ENCODE data around the gene CAB39.
A peak's percentile ranks its signal among the peaks of the same experiment; 100 is the strongest.
"Not testable (repeated sequence)": the region's sequence is repeated elsewhere in the genome, so short reads cannot be mapped to it uniquely, and the experiment has no call there.

The CAB39 gene

DNA sequence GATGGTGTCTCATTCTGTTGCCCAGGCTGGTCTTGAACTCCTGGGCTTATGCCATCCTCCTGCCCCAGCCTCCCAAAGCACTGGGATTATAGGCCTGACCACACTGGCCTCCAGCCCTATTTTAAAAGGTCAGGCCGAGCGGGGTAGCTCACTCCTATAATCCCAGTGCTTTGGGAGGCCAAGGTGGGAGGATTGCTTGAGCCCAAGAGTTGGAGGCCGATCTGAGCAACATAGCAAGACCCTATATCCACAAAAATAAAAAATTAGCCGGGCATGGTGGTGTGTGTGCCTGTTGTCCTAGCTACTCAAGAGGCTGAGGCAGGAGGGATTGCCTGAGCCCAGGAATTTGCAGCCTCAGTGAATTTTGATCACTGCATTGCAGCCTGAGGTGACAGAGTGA is 3.9 kb downstream of the CAB39 start:
- DNase-seq, result no peak

DNA sequence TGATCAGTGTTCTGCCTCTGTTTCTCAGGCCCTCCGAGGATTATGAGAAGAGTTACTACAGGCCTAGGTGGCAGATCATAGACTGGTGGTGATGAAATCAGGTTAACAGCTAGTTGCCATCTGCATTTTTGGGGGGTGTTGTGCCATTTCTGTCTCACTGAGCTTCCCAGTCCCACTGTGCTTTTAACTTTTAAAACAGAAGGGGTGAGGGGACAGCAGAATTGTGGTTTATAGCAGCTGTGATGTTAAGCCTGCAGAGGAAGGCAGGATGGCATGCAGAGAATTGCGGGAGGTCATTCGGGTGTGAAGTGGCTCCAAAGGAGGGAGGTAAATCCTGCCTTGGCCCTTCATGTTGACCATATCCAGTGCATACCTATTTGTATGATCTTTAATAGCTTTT is 5.0 kb downstream of the CAB39 start:
- no peak for DNase-seq

DNA sequence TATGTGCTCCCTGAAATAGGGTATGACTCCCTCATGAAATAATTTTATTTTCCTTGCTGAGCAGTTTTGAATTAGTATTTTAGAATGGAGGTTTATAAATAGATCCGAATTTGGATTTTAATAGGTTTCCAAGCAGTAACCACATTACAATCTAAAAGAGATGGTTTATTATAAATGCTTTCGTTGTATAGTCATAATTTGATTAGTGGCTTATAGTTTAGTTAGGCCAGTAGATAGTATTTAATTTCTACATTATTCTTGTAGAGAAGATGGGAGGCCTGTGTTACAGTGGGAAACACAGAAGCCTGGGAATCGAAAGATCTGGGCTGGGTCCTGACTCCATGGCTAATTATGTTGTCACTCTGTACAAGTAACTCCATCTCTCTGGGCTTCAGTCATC is 6.7 kb downstream of the CAB39 start:
- DNase-seq, result no peak

DNA sequence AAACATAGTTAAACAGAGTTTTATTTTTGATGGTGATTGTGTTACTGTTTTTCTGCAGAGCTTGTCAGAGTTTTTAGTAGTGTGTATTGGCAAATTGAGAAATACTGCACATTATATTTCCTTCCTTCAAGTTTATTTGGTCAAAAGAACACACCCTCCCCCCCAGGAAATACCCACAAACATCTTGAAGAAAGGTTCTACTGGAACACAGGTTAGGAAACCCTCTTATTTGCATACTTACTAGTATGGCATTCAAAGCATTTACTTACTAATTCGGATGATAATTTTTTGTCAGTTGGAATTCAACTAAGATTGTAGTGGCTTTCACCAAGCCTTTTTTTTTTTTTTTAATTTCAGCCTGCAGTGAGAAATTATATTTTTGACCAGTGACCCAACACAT is 9.1 kb downstream of the CAB39 start:
- no peak for DNase-seq

DNA sequence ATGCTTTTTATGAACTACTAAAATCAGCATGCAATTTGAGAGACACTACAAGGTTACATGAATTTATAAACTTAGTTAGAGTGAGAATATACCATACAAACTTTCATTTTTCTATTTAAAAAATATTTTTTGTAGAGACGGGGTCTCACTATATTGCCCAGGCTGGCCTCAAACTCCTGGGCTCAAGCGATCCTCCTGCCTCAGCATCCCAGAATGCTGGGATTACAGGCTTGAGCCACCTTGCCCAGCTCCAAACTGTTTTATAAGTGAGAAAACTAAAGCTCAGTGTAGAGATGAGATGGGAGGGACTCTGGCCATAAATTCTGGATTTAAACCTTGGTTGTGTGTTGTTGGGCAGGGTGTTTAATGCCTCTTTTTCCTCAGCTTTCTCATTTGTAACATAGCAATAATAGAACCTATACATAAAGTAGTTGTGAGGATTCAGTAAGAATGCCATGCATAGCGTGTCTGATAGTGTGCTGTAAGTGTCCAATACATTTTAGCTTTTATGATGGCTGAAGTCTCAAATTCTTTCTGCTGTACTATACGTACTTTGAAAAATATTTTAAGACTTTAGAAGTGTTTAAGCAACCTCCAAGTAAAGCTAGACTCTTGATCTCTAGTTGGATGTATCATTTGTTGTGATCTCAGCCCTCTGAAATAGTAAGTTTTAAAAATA is 9.7 kb downstream of the CAB39 start:
- no peak for DNase-seq

DNA sequence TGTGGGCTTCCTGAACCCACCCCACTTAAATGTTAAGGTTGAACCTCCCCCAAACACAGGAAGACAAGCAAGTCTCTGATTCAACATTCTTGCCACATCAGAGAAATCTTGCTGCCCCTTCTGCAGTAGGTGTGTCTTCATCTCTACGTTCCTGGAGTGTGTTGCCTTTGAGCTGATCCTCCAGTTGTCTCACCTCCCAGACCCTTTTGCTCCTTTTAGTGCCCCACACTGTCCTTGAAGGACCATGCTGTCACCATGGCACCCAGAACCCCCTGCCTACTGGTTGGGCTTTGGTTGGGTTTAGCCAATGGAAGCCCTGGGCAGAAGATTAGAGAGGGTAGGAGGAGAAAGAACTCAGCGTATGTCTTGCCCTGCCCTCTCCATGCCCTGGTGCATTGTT is 10.7 kb downstream of the CAB39 start:
- no peak for DNase-seq

DNA sequence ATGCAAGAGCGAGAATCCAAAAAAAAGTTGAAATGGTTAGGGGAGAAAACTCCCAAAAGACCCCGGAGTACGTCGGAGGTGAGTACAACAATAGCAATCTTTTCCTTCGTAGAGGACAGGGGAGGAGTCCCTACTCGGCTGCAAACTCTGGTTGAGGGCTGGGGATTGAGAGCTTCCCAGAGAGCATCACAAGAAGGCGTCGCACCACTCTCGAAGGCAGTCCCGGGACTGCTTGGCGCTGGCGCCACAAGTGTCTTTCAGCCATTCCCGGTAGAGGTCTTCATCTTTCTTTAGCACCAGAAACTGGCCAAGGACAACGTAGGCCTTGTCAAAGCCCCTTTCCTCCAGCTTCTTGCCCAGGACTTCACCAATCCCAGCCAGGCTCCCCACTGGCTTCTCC is 12.3 kb downstream of the CAB39 start:
- DNase-seq, result not testable (repeated sequence)

DNA sequence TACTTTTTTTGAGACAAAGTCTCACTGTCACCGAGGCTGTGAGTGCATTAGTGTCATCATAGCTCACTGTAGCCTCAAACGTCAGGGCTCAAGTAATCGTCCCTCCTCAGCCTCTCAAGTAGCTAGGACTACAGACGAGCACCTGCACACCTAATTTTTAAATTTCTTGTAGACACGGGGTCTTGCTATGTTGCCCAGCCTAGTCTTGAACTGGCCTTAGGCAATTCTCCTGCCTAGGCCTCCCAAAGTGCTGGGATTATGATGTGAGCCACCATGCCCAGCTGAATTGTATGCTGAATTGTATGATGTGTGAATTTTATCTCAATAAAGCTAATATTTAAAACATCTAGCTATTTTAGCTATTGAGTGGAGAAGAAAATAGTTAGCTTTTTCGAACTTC is 18.9 kb downstream of the CAB39 start:
- no peak for DNase-seq

DNA sequence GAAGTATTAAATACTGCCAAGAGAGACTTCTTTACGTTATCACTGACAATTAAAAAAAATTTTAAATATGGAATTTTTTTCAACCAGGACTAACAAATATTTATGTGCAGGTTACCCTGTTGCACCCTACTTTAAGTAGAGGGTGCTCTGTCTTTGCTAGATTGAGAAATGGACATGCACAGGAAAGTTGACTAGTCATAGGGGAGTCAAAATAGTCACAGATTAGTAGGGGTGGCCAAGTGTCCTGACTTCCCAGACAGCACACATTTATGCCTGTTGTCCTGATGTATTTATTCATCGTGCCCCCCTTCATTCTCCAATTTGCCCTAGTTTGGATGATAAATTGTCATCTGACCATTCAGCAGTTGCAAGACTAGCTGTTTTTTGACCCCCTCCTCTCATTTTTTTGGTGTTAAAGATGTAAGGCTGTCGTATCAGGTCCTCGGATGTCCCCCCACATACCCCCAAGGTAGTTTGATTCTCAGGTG is 20.3 kb downstream of the CAB39 start:
- no peak for DNase-seq

DNA sequence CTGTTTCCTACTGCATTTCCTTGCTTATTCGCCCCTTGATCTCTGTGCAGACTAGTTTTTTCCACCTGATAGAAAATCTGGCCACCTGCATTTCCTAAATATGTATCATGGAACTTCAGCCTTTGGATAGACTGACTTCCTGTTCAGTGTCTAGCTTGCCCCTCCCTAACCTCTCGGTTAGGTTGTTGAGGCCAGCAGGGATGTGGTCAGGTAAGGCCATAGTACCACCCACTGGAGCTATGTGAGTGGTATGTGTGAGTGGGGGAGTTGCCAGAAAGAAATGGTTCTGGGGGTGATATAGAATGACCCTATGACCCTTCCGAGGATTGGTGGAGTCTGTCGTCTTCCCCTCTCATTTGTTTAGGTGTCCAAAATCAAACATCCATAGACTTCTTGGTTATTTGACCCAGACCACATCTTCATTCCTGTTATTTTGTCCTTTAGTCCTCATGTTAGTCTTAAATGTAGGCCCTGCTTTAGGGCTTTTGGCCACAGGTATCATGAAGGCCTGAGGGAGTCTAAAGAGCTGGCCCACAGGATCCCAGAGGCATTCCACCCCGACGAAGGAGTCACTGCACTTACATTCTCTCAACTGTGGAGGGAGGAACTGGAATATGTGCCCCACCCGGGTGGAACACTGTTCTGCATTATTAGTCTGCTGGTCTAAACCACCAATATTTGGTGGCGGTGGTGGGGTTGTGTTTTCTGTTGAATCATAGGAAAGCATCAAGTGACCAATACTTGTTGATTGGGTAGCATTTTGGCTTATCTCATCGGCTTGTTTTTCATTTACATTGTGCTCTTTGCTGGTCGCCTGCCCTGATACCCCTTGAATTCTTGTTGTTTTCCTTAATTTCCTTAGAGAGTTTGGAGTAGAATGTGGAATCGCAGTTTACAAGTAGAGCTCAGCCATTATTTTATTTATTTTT is 21.9 kb downstream of the CAB39 start:
- DNase-seq, result no peak

DNA sequence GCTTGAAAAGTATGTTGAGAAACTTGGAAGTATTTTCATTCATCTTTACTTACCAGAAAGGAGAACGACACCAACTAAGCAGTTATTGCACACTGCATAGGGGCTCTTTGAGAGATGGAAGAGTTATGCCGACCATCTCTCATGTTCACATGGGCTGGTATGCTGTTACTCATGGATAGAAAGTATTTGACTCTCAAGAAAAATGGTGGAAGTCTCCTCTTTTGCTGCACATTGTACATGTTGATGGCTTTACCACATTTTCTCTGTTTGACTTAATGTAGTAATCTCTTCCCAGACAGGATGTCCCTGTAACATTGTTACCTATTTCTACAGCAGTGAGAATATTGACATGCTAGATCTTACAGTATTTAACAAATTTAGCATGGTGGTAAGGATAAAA is 23.2 kb downstream of the CAB39 start:
- DNase-seq, result no peak

DNA sequence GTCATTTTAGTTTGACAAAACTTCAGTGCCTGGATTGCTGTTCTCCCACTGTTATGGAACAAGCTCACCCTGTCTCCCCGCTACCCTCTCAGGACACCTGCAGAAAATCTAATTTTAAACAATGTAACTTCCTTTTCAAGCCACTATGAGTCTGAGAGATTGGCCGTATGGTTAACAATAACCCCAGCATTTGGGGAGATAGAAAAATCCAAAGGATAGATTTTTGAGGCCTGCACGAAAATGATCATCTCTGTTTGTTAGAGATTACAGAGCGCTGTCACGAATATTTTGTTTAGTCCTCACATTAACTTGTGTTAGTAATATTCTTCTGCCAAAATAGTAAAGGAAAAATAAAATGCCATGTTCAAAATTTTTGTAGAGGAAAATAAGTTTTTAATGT is 24.7 kb downstream of the CAB39 start:
- no peak for DNase-seq

DNA sequence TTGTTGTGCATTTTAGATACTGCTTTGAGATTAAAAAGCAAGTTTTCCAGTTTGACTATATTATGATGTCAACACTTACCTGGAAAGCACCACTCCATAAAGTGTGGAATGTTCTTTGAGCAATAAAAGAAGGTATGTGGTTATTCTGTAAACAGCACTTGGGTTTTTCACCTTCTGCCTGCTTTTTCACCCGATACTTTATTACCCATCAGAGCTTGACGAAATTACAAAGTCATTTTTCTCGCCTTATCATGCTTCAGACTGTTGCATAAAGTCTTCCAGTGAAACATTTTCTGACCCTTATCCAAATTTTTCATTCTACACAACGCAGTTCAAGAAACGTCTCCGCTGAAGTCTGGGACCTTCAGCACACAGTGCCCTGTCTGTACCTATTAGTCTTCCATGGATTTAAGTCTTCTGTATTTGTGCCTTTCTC is 25.2 kb downstream of the CAB39 start:
- DNase-seq, result peak; percentile 64

DNA sequence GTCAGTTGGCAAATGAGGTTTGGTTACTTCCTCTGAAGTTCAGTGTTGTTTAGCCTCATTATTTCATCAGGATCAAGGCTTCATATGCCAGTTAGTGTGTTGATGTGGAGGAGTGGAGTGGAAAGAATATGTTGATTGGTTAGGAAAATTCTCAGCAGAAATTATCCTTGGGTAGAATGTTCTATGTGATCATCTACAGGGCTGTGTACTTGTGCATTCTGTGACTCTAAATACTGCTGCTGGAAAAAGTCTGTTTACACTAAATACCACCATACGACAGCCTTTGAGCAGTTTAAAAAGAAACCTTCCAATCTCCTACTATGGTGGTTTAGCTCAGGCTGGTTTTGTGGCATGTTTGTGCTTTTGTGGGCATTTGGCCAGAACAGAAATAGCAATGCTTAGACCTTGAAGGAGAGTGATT is 25.8 kb downstream of the CAB39 start:
- DNase-seq, result peak; percentile 58

DNA sequence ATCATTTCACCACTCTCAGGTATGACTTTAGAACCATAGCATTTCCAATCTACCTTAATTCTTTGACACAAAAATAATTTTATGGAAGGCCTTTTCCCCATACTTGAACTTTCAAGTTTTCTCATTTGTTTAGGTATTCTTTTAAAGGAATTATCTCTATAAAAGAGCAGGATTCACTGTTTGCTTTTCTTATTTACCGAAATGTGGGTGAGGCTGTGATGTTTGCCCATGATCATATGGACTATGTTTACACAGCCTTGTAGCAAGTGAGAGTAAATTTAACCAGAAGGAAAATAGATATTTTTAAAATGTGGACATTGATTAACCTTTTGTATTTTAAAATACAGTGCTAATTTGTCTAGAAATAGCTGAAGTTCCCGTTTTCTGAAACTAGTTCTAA is 26.3 kb downstream of the CAB39 start:
- DNase-seq, result peak; percentile 47

DNA sequence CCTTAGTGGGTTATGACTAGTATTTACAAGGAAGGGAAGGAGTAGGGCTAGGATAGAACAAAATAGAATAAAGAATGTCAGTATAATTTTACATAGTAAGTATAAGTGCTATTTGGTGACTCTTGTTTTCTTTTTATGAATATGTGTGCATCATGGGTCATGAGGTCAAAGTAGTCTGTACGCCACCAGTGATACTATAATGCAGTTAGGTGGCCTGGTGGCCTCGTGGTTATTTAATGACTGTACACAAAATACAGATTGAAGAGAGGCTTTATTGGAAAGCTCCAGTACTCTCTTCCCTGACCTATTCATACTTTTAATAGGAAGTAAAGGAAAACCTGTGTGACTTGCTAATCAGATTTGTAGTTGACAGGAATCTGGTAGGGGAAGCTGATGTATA is 27.3 kb downstream of the CAB39 start:
- no peak for DNase-seq

DNA sequence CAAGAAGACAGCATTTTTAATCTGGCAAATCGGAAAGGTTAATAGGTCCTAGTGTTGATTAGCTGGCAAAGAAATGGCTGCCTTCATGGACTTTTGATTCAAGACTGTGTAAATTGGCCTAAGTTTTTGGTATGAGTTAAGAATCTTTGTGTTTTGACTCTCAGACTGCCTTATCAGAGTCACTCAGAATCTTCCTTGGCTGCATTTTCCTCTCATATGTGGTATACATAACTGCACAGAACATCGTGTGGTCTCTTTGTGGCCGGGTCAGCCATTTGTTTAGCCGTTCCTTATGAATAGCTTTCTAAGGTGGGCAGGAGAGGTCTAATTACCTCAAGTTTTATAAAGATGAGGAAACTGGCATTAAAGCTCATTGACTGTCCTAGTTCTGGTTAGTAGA is 30.1 kb downstream of the CAB39 start:
- DNase-seq, result no peak

DNA sequence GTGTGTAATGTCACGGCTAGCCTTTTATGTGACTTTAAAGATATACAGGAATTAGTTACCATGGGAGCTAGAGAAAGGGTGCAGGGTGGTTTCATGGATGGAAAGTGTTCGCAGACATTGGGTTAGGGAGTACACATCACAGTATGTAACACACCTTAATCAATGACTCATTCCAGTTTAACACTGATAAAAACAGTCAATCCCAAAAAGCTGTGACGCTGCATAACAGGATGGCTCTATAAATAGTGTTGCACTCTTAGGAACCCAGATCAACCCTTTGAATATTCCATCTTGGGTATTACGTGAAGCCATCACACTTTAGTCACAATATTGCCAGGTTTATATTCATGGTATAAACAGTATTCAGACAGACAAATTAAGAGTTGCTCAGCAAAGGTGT is 33.6 kb downstream of the CAB39 start:
- no peak for DNase-seq

DNA sequence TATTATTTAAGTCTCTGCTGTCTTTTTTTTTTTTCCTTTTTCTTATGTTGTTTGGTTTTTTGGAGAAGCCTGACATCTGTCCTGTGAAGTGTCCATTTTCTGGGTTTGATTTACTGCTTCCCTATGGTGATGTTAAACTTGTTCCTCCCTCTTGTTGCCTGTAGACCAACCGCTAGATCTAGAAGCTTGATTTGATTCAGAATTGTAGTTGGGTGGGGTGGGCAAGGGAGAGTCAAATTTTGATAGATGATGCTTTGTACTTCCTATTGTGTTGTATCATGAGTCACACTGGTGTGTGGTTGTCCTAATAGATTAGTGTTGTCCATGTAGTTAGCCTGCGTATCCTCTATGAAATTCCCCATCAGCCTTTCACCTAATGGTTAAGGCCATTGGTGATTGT is 35.4 kb downstream of the CAB39 start:
- no peak for DNase-seq

DNA sequence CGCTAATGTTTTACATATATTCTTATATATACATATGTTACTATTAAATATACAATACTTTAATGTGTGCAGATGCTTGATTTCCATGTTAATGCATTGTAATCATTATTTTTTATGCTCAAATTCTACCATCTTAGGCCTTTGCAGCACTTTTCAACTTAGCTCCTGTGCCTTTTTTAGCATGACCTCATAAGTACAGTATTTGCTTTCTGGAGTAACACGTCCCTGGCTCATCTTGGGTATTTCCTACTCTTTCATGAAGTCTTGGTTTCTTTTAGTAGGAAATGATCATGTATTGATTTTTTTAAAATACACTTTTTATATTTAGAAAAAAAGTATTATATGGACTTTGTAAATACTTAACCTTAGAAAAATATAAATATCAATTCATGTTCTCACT is 36.5 kb downstream of the CAB39 start:
- no peak for DNase-seq

DNA sequence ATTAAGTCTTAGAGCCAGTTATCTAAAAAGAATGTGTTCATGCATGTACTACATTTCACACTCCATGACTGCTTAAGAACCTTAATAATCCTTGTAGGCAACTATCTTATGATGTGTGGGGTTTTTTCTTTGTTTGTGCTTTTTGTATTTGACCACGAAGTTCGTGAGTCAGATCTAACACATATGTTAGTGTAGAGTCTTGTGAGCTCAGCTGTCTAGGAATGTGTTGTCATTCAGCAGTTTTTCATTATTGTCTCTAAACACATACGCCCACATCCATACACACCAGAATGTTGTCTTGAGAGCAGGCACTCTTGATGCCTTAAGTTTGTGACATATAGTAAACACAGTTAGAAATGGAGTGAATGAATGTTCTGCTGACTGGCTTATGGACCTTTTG is 38.4 kb downstream of the CAB39 start:
- DNase-seq, result no peak

DNA sequence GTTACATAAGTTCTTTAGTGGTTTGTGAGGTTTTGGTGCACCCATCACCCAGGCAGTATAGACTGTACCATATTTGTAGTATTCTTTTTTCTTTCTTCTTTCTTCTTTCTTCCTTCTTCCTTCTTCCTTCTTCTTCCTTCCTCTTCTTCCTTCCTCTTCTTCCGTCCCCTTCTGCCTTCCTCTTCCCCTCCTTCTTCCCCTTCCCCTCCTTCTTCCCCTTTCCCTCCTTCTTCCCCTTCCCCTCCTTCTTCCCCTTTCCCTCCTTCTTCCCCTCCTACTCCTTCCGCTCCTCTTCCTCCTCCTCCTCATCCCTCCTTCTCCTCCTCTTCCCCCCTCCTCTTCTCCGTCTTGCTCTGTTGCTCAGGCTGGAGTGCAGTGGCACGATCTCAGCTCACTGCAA is 41.6 kb downstream of the CAB39 start:
- no peak for DNase-seq

DNA sequence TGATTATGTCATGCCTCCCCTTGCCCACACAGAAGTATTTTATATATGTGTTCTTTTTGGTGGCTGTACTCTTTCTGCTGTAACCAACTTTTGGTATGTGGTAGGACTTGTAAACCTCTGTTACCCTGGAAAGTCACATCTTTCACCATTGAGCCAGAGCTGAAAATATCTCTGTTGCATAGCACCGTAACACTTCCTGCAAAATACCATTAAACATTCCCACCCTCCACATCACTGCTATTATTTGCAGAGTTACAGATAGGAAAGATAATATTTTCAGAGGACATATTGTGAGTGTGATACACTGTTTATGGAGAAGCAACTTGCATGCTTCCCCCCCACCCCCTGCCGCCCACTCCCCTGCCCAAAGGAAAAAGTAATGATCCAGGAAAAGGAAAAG is 44.8 kb downstream of the CAB39 start:
- no peak for DNase-seq
